ENCODE data around the gene ZNF740.

The ZNF740 gene

GRCh38 chr12:53214687-53215455 lies 34.3 kb downstream of the ZNF740 start:
- DNase-seq: no peak

GRCh38 chr12:53215497-53215896 lies 35.0 kb downstream of the ZNF740 start:
- no peak for DNase-seq

- peak; percentile 48 to 76 for DNase-seq
Measured at GRCh38 chr12:53217051-53217930, 36.8 kb downstream of the ZNF740 start.

- DNase-seq: no peak
Measured at GRCh38 chr12:53217931-53218307, 37.4 kb downstream of the ZNF740 start.

- no peak for DNase-seq
Measured at GRCh38 chr12:53218551-53219291, 38.2 kb downstream of the ZNF740 start.

GRCh38 chr12:53219292-53219955 lies 38.9 kb downstream of the ZNF740 start:
- DNase-seq: peak in 1 of 2 donors; percentile 48

- peak; percentile 76 to 78 for DNase-seq
Measured at GRCh38 chr12:53219956-53220693, 39.6 kb downstream of the ZNF740 start.

- DNase-seq: peak; percentile 85 to 86
Measured at GRCh38 chr12:53220694-53221202, 40.2 kb downstream of the ZNF740 start.

GRCh38 chr12:53221203-53222080 lies 40.9 kb downstream of the ZNF740 start:
- peak; percentile 57 to 66 for DNase-seq

- no peak for DNase-seq
Measured at GRCh38 chr12:53222170-53222721, 41.7 kb downstream of the ZNF740 start.

- DNase-seq: no peak
Measured at GRCh38 chr12:53222806-53223261, 42.3 kb downstream of the ZNF740 start.

GRCh38 chr12:53223389-53224060 lies 43.0 kb downstream of the ZNF740 start:
- DNase-seq: peak in 1 of 2 donors; percentile 47

- DNase-seq: no peak
Measured at GRCh38 chr12:53224061-53224896, 43.8 kb downstream of the ZNF740 start.

GRCh38 chr12:53224897-53225634 lies 44.5 kb downstream of the ZNF740 start:
- DNase-seq: no peak

GRCh38 chr12:53225635-53226424 lies 45.3 kb downstream of the ZNF740 start:
- no peak for DNase-seq

- DNase-seq: no peak
Measured at GRCh38 chr12:53226815-53227214, 46.3 kb downstream of the ZNF740 start.

GRCh38 chr12:53227341-53227740 lies 46.8 kb downstream of the ZNF740 start:
- no peak for DNase-seq
